GM12801 (cell line): ENCODE data around the gene NEK7.

Experiments
- TF ChIP-seq, protein P1 (sequence below): IDR thresholded peaks from one replicate; pipeline ENCODE4 v1.5.1; 2011; ENCODE audit warnings: control low read depth; ENCODE audit not compliant: insufficient read length; ENCODE audit errors: extremely low read depth

NEK7 gene

DNA sequence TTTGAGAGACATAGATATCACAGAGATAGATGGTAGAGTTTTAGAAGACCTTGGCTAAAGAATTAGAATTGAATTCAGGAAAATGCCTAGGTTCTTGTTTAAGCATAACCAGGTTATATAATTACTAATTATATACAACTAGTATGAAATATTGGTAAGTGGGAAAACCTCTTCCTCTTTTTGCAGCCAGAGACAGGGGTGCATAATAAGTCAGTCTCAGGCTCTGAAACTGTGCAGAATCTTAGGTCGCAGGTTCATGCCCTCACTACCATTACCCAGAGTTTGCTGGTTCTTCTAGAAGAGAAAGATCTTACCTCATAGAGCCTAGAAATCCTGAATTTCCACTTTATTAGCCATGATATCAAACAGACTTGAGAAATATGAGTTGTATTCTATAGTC lies 183.3 kb downstream of the NEK7 start:
- TF ChIP-seq, protein P1, sequence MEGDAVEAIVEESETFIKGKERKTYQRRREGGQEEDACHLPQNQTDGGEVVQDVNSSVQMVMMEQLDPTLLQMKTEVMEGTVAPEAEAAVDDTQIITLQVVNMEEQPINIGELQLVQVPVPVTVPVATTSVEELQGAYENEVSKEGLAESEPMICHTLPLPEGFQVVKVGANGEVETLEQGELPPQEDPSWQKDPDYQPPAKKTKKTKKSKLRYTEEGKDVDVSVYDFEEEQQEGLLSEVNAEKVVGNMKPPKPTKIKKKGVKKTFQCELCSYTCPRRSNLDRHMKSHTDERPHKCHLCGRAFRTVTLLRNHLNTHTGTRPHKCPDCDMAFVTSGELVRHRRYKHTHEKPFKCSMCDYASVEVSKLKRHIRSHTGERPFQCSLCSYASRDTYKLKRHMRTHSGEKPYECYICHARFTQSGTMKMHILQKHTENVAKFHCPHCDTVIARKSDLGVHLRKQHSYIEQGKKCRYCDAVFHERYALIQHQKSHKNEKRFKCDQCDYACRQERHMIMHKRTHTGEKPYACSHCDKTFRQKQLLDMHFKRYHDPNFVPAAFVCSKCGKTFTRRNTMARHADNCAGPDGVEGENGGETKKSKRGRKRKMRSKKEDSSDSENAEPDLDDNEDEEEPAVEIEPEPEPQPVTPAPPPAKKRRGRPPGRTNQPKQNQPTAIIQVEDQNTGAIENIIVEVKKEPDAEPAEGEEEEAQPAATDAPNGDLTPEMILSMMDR: no peak

GRCh38 chr1:198346178-198346577 lies 189.4 kb downstream of the NEK7 start:
- TF ChIP-seq, protein P1: no peak

GRCh38 chr1:198350456-198350855 lies 193.7 kb downstream of the NEK7 start:
- TF ChIP-seq, protein P1: no peak

DNA sequence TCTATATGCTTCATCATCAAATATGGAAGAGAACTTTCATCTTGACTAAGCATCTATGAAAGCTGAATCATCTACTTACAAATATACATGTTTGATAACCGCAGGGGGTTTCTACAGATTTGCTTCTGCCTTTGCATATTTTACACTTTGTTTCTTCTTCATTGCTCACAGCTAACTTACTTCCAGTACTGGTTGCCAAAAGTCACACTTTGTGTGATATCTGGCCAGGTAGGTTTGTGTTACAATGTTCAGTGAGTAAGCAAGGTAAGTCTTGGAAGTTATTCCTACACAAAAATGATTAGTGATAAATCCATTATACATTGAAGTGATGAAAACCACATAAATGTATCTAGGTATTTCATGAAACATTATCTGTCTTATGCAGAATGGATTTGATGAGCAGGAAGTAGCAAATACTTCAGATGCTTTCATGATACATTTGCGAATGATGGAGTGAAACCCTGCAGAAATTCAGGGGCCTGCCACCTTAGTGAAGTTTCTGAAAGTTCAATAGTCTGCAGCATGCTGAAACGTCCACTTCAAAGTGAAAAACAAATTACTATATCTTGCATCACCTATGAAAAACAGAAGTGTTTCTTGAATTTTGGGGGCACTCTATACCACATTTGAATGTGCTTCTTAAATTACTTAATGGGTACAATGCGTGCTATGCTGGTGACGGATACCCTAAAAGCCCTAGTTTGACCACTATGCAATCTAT lies 196.3 kb downstream of the NEK7 start:
- TF ChIP-seq, protein P1: no peak

- TF ChIP-seq, protein P1: no peak
Measured at GRCh38 chr1:198357937-198358336, 201.1 kb downstream of the NEK7 start.

DNA sequence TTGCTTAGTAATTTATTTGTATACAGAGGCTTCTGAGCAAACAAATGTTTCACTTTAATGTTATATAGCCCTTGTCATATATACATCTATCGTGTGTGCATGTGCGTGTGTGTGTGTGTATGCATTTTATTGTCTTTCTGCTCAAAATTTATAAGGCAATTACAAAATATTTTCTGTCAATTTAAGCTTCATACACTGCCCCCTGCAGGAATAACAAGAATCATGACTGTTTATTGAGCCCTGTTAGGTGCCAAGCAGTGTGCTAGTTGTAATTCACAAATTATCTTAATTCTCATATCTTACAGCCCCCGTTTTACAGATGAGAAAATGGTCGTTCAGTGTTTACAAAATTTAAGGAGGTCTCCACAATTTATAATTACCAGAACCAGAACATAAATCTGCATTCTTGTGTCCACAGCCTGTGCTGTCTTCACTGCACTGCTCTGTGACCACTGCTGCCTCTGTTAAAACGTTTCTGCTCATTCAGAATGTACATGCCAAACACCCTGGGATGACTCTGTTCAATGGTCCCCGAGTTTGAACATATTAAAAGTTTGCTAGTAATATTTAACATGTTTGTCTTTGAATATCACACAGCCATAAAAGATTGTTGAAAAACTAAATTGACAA lies 202.3 kb downstream of the NEK7 start:
- TF ChIP-seq, protein P1: no peak

- TF ChIP-seq, protein P1: no peak
Measured at GRCh38 chr1:198360208-198360729, 203.5 kb downstream of the NEK7 start.
